GM23338 (cell line): ENCODE measurements around the gene PTPN6. TPM values are rescaled to one million over a fixed set of nuclear protein-coding genes. Genes with fewer than 3 reads are reported as not detected.

Experiments
- ATAC-seq: fragments of 200-7000 bp; cut with Tn5 transposase; 3 replicates; pipeline ENCODE4 v1.9.1; 2020
- DNase-seq: peaks from one replicate; pipeline ENCODE4 v3.0.0-alpha.2; 2015; ENCODE audit warnings: low spot score
- H2AFZ ChIP-seq: fragments of 200-600 bp; sonication (generic); 2 replicates; pipeline ENCODE4 v1.8.0; 2016; ENCODE audit warnings: antibody characterized with exemption, mild to moderate bottlenecking, moderate library complexity
- H3F3A ChIP-seq: fragments of 200-600 bp; sonication (generic); replicated peaks from 2 replicates; pipeline ENCODE4 v1.8.0; 2017; ENCODE audit warnings: antibody characterized with exemption, mixed run types, low read depth
- H3K27ac ChIP-seq: fragments of 200-600 bp; sonication (generic); 2 replicates; pipeline ENCODE4 v1.6.1; 2016; ENCODE audit warnings: low read depth
- H3K27me3 ChIP-seq: fragments of 200-600 bp; sonication (generic); 2 replicates; pipeline ENCODE4 v1.8.0; 2016; ENCODE audit warnings: mild to moderate bottlenecking, mixed run types, moderate library complexity; ENCODE audit not compliant: insufficient read depth
- H3K36me3 ChIP-seq: fragments of 200-600 bp; sonication (generic); 2 replicates; pipeline ENCODE4 v1.8.0; 2016; ENCODE audit warnings: mild to moderate bottlenecking; ENCODE audit not compliant: insufficient read depth
- H3K4me1 ChIP-seq: fragments of 200-600 bp; sonication (generic); 2 replicates; pipeline ENCODE4 v1.8.0; 2016; ENCODE audit warnings: mild to moderate bottlenecking, moderate library complexity; ENCODE audit not compliant: insufficient read depth
- H3K4me2 ChIP-seq: fragments of 200-600 bp; sonication (generic); 2 replicates; pipeline ENCODE4 v1.7.1; 2017; ENCODE audit warnings: mixed run types
- H3K4me3 ChIP-seq: fragments of 200-600 bp; sonication (generic); 2 replicates; pipeline ENCODE4 v1.6.1; 2016; ENCODE audit warnings: mixed run types
- H3K79me2 ChIP-seq: fragments of 200-600 bp; sonication (generic); replicated peaks from 2 replicates; pipeline ENCODE4 v1.8.0; 2017; ENCODE audit warnings: mild to moderate bottlenecking; ENCODE audit not compliant: insufficient read depth
- H3K9me2 ChIP-seq: fragments of 200-600 bp; sonication (generic); 2 replicates; pipeline ENCODE4 v1.8.0; 2017; ENCODE audit not compliant: insufficient read depth
- H4K20me1 ChIP-seq: fragments of 200-600 bp; sonication (generic); replicated peaks from 2 replicates; pipeline ENCODE4 v1.8.0; 2017; ENCODE audit warnings: mild to moderate bottlenecking; ENCODE audit not compliant: insufficient read depth
- H3K27ac Mint-ChIP-seq: 2 replicates; pipeline ENCODE4 v1.8.0; 2020; ENCODE audit warnings: inconsistent platforms, mild to moderate bottlenecking, moderate library complexity, mixed read lengths
- H3K27me3 Mint-ChIP-seq: 3 replicates; pipeline ENCODE4 v1.8.0; 2022; ENCODE audit warnings: low read depth, mild to moderate bottlenecking, moderate library complexity, mixed read lengths, inconsistent platforms; ENCODE audit not compliant: insufficient read depth, poor library complexity
- H3K36me3 Mint-ChIP-seq: 3 replicates; pipeline ENCODE4 v1.8.0; 2021; ENCODE audit warnings: low read depth, mild to moderate bottlenecking, inconsistent platforms, moderate library complexity, mixed read lengths
- H3K4me1 Mint-ChIP-seq: 3 replicates; pipeline ENCODE4 v1.8.0; 2020; ENCODE audit warnings: mild to moderate bottlenecking, inconsistent platforms, mixed read lengths
- H3K4me3 Mint-ChIP-seq: 3 replicates; pipeline ENCODE4 v1.8.0; 2021; ENCODE audit warnings: moderate library complexity, mild to moderate bottlenecking, inconsistent platforms, mixed read lengths
- H3K9me3 Mint-ChIP-seq: 3 replicates; pipeline ENCODE4 v1.8.0; 2020; ENCODE audit warnings: moderate library complexity, mild to moderate bottlenecking, inconsistent platforms, mixed read lengths
- CTCF ChIP-seq, 2 experiments: fragments of 200-600 bp in 1 of 2; sonication (generic) in 1 of 2; conservative IDR thresholded peaks; 2 replicates each; pipeline versions ENCODE4 v1.5.1 to v1.6.1; 2016 to 2017; ENCODE audit warnings: antibody characterized with exemption in 2 of 2, low read depth in 2 of 2, mild to moderate bottlenecking in 2 of 2, moderate library complexity in 1 of 2
- ETS1 ChIP-seq: IDR thresholded peaks from 2 replicates; pipeline ENCODE4 v1.6.1; 2016; ENCODE audit warnings: antibody characterized with exemption
- EZH2phosphoT487 ChIP-seq: fragments of 200-600 bp; sonication (generic); IDR thresholded peaks from one replicate; pipeline ENCODE4 v1.8.1; 2018; ENCODE audit warnings: antibody characterized with exemption; ENCODE audit not compliant: unreplicated experiment
- JUNB ChIP-seq: IDR thresholded peaks from one replicate; pipeline ENCODE4 v1.6.1; 2016; ENCODE audit warnings: antibody characterized with exemption; ENCODE audit not compliant: unreplicated experiment
- POLR2AphosphoS5 ChIP-seq: IDR thresholded peaks from 2 replicates; pipeline ENCODE4 v1.6.1; 2016; ENCODE audit warnings: antibody characterized with exemption, low read depth
- REST ChIP-seq: IDR thresholded peaks from one replicate; pipeline ENCODE4 v1.6.1; 2018; ENCODE audit warnings: antibody characterized with exemption; ENCODE audit not compliant: unreplicated experiment
- ZNF114 ChIP-seq: fragments of 250-450 bp; sonication (Bioruptor Pico); IDR thresholded peaks from 2 replicates; pipeline ENCODE4 v1.5.0; 2020; ENCODE audit warnings: mild to moderate bottlenecking, moderate library complexity
- ZNF331 ChIP-seq: fragments of 250-450 bp; sonication (Bioruptor Pico); IDR thresholded peaks from 2 replicates; pipeline ENCODE4 v1.5.0; 2020; ENCODE audit warnings: low read depth, mild to moderate bottlenecking, moderate library complexity
- polyA plus RNA-seq: library from polyadenylated mRNA; unstranded; fragments of >200 nt; fragmentation: Nextera tagmentation; extraction: Ambion mirVana; gene quantifications from 2 replicates; pipeline ENCODE4 v1.2.1, GENCODE V29; 2016
- total RNA-seq: library from RNA; depleted of rRNA; stranded (reverse); fragments of >200 nt; shearing (Covaris generic); gene quantifications from 2 replicates; pipeline ENCODE4 v1.2.3, GENCODE V29; 2014

PTPN6 gene
- total and polyA plus RNA-seq, 2 experiments from 2014 or later, result 25.3 to 35.4 TPM

GRCh38 chr12:6945613-6946012, 5.5 kb upstream of the PTPN6 start:
- H3K4me1 Mint-ChIP-seq, result peaks cover 45% of the 10 kb centered on the region
- Histone ChIP-seq H3F3A (peaks cover 27% of the 10 kb centered on the region), H3K27me3 (no peaks in the 10 kb centered on the region), H3K36me3 (no peaks in the 10 kb centered on the region), H3K4me2 (peak overlapping the region; percentile 79), H3K4me1 (peaks cover 20% of the 10 kb centered on the region), H4K20me1 (no peaks in the 10 kb centered on the region; the same call in 1 of the 2 replicates), H3K27ac (peak overlapping the region; percentile 85), H3K4me3 (peak overlapping the region; percentile 70), H3K9me2 (no peaks in the 10 kb centered on the region), H3K79me2 (0 out of 2 replicates have a peak, but pooled peaks cover 5% of the 10 kb centered on the region), H2AFZ (no peak overlapping the region)
- peak overlapping the region; percentile 96 for H3K4me3 Mint-ChIP-seq
- ATAC-seq, result no peak
- peaks cover 2% of the 10 kb centered on the region; the same call in 2 of the 3 replicates for H3K9me3 Mint-ChIP-seq
- peaks cover 12% of the 10 kb centered on the region for H3K36me3 Mint-ChIP-seq
- DNase-seq, result no peak
- peak overlapping the region; percentile 63 for H3K27ac Mint-ChIP-seq
- TF ChIP-seq EZH2phosphoT487, result no peak
- TF ChIP-seq REST, result no peak
- TF ChIP-seq ETS1, result no peak
- TF ChIP-seq ZNF114 (CRISPR knock-in tag), result no peak
- no peak for TF ChIP-seq POLR2AphosphoS5
- TF ChIP-seq JUNB, result no peak
- no peak for TF ChIP-seq CTCF (conservative IDR thresholded peaks at IDR 0.05; ENCODE audit: low read depth in 2 of 2)
- TF ChIP-seq ZNF331 (CRISPR knock-in tag), result no peak
- peaks cover 46% of the 10 kb centered on the region for H3K27me3 Mint-ChIP-seq
